Caco-2 (cell line): ENCODE measurements around the gene HDAC10. TPM values are rescaled to one million over a fixed set of nuclear protein-coding genes. Genes with fewer than 3 reads are reported as not detected.

ENCODE experiments used
- BruUV-seq: library from RNA; stranded (reverse); fragments of 400-500 nt; replicated peaks from 2 replicates; lab custom pipeline; 2021; lab: Mats Ljungman, UMichigan
- CTCF ChIA-PET: fragments of 300-600 bp; sonication (Branson Sonifier 250); formaldehyde crosslinking; loops from one replicate; lab custom pipeline; 2022; ENCODE audit warnings: antibody characterized with exemption; lab: Charles Lee
- POLR2A ChIA-PET: fragments of 300-600 bp; sonication (Branson Sonifier 250); formaldehyde crosslinking; loops from one replicate; lab custom pipeline; 2022; ENCODE audit warnings: antibody characterized with exemption; lab: Charles Lee
- DNase-seq, 2 experiments: peaks; one replicate each; pipeline versions ENCODE4 v3.0.0 to v3.0.0-alpha.2; 2020 to 2022
- H3K27me3 ChIP-seq: replicated peaks from 2 replicates; pipeline ENCODE4 v1.6.0; 2011; ENCODE audit warnings: low read length; ENCODE audit not compliant: control insufficient read depth, insufficient read depth
- H3K36me3 ChIP-seq: 2 replicates; pipeline ENCODE4 v1.5.1; 2011; ENCODE audit warnings: low read length; ENCODE audit not compliant: control insufficient read depth, insufficient read depth
- H3K4me1 ChIP-seq: fragments of 250-450 bp; sonication (Bioruptor Pico); 2 replicates; pipeline ENCODE4 v1.5.1; 2020; ENCODE audit warnings: mild to moderate bottlenecking
- H3K4me3 ChIP-seq: 2 replicates; pipeline ENCODE4 v1.5.1; 2011; ENCODE audit warnings: low read depth, mild to moderate bottlenecking, control low read depth, low read length
- H3K9me3 ChIP-seq: fragments of 250-450 bp; sonication (Bioruptor Pico); 2 replicates; pipeline ENCODE4 v1.5.1; 2020; ENCODE audit warnings: mild to moderate bottlenecking, moderate library complexity
- H3K27ac Mint-ChIP-seq: one replicate; pipeline ENCODE4 v1.8.0; 2022; ENCODE audit warnings: mixed read lengths; ENCODE audit not compliant: unreplicated experiment
- H3K27me3 Mint-ChIP-seq: one replicate; pipeline ENCODE4 v1.8.0; 2022; ENCODE audit warnings: mixed read lengths; ENCODE audit not compliant: insufficient read depth, unreplicated experiment
- H3K36me3 Mint-ChIP-seq: one replicate; pipeline ENCODE4 v1.8.0; 2022; ENCODE audit warnings: mild to moderate bottlenecking, mixed read lengths; ENCODE audit not compliant: insufficient read depth, unreplicated experiment
- H3K4me1 Mint-ChIP-seq: one replicate; pipeline ENCODE4 v1.8.0; 2022; ENCODE audit warnings: low read depth, mixed read lengths; ENCODE audit not compliant: unreplicated experiment
- H3K4me3 Mint-ChIP-seq: one replicate; pipeline ENCODE4 v1.8.0; 2022; ENCODE audit warnings: mild to moderate bottlenecking, moderate library complexity, mixed read lengths; ENCODE audit not compliant: unreplicated experiment
- H3K9me3 Mint-ChIP-seq: one replicate; pipeline ENCODE4 v1.8.0; 2022; ENCODE audit warnings: mixed read lengths; ENCODE audit not compliant: unreplicated experiment
- intact Hi-C: fragments of 100-400 bp; cut with micrococcal nuclease; formaldehyde crosslinking; loops from one replicate; pipeline ENCODE4 v1.10.0; 2022; ENCODE audit not compliant: unreplicated experiment
- total RNA-seq: library from RNA; stranded (reverse); gene quantifications from 2 replicates; pipeline ENCODE4 v1.2.3, GENCODE V29; 2022
- TF ChIP-seq, protein P1 (sequence below), 2 experiments: fragments of 200-600 bp in 1 of 2; IDR thresholded peaks; 1 replicate in 1 of 2; 2 replicates in 1 of 2; pipeline versions ENCODE4 v1.5.1 to v1.8.0; 2011 to 2022; ENCODE audit warnings: antibody characterized with exemption in 1 of 2, control low read depth in 1 of 2, inconsistent platforms in 1 of 2, low read depth in 1 of 2, low read length in 1 of 2, mild to moderate bottlenecking in 1 of 2, moderate library complexity in 1 of 2; ENCODE audit not compliant: insufficient read depth in 1 of 2, severe bottlenecking in 1 of 2, unreplicated experiment in 1 of 2

HDAC10 gene
- total RNA-seq, 1 experiment from 2014 or later: 63.5 TPM

- Mint-ChIP-seq H3K36me3 (peaks cover 62% of the 10 kb centered on the region), H3K27ac (peak overlapping the region; percentile 55), H3K4me1 (peaks cover 10% of the 10 kb centered on the region), H3K9me3 (no peaks in the 10 kb centered on the region), H3K27me3 (no peaks in the 10 kb centered on the region), H3K4me3 (no peak overlapping the region)
- POLR2A ChIA-PET: no interaction called here
- Histone ChIP-seq H3K9me3 (no peaks in the 10 kb centered on the region), H3K4me3 (no peak overlapping the region), H3K36me3 (no peaks in the 10 kb centered on the region; the same call in 1 of the 2 replicates), H3K4me1 (no peaks in the 10 kb centered on the region), H3K27me3 (no peaks in the 10 kb centered on the region)
- BruUV-seq: no TSS peak
- TF ChIP-seq, protein P1, sequence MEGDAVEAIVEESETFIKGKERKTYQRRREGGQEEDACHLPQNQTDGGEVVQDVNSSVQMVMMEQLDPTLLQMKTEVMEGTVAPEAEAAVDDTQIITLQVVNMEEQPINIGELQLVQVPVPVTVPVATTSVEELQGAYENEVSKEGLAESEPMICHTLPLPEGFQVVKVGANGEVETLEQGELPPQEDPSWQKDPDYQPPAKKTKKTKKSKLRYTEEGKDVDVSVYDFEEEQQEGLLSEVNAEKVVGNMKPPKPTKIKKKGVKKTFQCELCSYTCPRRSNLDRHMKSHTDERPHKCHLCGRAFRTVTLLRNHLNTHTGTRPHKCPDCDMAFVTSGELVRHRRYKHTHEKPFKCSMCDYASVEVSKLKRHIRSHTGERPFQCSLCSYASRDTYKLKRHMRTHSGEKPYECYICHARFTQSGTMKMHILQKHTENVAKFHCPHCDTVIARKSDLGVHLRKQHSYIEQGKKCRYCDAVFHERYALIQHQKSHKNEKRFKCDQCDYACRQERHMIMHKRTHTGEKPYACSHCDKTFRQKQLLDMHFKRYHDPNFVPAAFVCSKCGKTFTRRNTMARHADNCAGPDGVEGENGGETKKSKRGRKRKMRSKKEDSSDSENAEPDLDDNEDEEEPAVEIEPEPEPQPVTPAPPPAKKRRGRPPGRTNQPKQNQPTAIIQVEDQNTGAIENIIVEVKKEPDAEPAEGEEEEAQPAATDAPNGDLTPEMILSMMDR (IDR thresholded peaks at IDR 0.05; ENCODE audit: insufficient read depth in 1 of 2, low read depth in 1 of 2, low read length in 1 of 2, severe bottlenecking in 1 of 2, unreplicated experiment in 1 of 2): peak; percentile 82 to 86
- intact Hi-C loops: loop anchor here (1.0 kb wide), 1 partner anchor 61 kb away; no protein-coding TSS in a partner anchor
- CTCF ChIA-PET: no interaction called here
- DNase-seq: peak in 1 of 2 experiments; percentile 67
These were observed 41.2 kb downstream of the HDAC10 start for GRCh38 chr22:50209893-50210292.

GRCh38 chr22:50208939-50209892, 41.8 kb downstream of the HDAC10 start:
- CTCF ChIA-PET: interaction anchor here (0.7 kb wide), 1 partner anchor 132 kb away, joined by 4 read pairs; no protein-coding TSS in a partner anchor
- Histone ChIP-seq H3K9me3 (no peaks in the 10 kb centered on the region), H3K4me3 (no peak overlapping the region), H3K4me1 (no peaks in the 10 kb centered on the region), H3K36me3 (no peaks in the 10 kb centered on the region; the same call in 1 of the 2 replicates), H3K27me3 (no peaks in the 10 kb centered on the region)
- no peaks in the 10 kb centered on the region for H3K27me3 Mint-ChIP-seq
- POLR2A ChIA-PET: no interaction called here
- peak overlapping the region; percentile 55 for H3K27ac Mint-ChIP-seq
- TF ChIP-seq, protein P1 (IDR thresholded peaks at IDR 0.05; ENCODE audit: insufficient read depth in 1 of 2, low read depth in 1 of 2, low read length in 1 of 2, severe bottlenecking in 1 of 2, unreplicated experiment in 1 of 2): no peak
- DNase-seq: no peak
- intact Hi-C loops: no loop called here
- peaks cover 62% of the 10 kb centered on the region for H3K36me3 Mint-ChIP-seq
- no peaks in the 10 kb centered on the region for H3K9me3 Mint-ChIP-seq
- BruUV-seq: no TSS peak
- H3K4me1 Mint-ChIP-seq: peaks cover 13% of the 10 kb centered on the region
- H3K4me3 Mint-ChIP-seq: no peak overlapping the region

DNA sequence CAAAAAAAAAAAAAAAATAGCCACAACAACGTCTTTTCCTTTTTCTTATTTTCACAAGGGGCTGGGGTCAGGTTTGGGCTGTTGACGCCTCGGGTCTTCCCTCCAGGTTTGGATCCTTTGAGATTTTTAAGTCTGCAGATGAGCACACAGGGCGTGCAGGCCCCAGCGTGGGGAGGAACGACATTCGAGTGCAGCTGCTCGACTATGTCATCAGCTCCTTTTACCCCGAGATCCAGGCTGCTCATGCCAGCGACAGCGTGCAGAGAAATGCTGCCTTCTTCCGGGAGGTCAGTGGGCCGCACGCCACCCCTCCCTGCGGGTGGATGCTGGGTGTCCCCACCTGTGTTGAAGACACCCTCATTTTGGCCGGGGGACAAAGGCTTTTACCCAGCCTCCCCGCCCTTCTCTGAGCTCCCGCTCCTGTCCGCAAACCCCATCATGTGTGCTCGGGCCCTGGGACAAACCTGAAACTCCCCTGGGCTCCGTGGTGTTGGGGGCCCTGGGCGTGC, 42.6 kb downstream of the HDAC10 start:
- Histone ChIP-seq H3K36me3 (no peaks in the 10 kb centered on the region; the same call in 1 of the 2 replicates), H3K4me1 (no peaks in the 10 kb centered on the region), H3K9me3 (no peaks in the 10 kb centered on the region), H3K4me3 (no peak overlapping the region), H3K27me3 (no peaks in the 10 kb centered on the region)
- no peaks in the 10 kb centered on the region for H3K27me3 Mint-ChIP-seq
- ChIA-PET POLR2A (no interaction called here), CTCF (interaction anchor here (0.7 kb wide), 1 partner anchor 132 kb away, joined by 4 read pairs; no protein-coding TSS in a partner anchor)
- TF ChIP-seq, protein P1 (IDR thresholded peaks at IDR 0.05; ENCODE audit: insufficient read depth in 1 of 2, low read depth in 1 of 2, low read length in 1 of 2, severe bottlenecking in 1 of 2, unreplicated experiment in 1 of 2): no peak
- BruUV-seq: no TSS peak
- no peak overlapping the region for H3K4me3 Mint-ChIP-seq
- peaks cover 13% of the 10 kb centered on the region for H3K4me1 Mint-ChIP-seq
- no peak for DNase-seq
- peaks cover 55% of the 10 kb centered on the region for H3K36me3 Mint-ChIP-seq
- no peaks in the 10 kb centered on the region for H3K9me3 Mint-ChIP-seq
- no peak overlapping the region for H3K27ac Mint-ChIP-seq
- intact Hi-C loops: no loop called here
